PC-3 (cell line): ENCODE results near the gene RAB6B. TPM values are rescaled to one million over a fixed set of nuclear protein-coding genes. Genes with fewer than 3 reads are reported as not detected.

Source experiments
- ATAC-seq: fragments of 200-7000 bp; cut with Tn5 transposase; 2 replicates; pipeline ENCODE4 v1.9.1; 2020; ENCODE audit warnings: mild to moderate bottlenecking, moderate library complexity
- BruUV-seq: library from RNA; stranded (reverse); fragments of 400-500 nt; replicated peaks from 2 replicates; lab custom pipeline; 2021; lab: Mats Ljungman, UMichigan
- CTCF ChIA-PET: fragments of 300-600 bp; sonication (Branson Sonifier 250); formaldehyde crosslinking; loops from one replicate; lab custom pipeline; 2022; ENCODE audit warnings: antibody characterized with exemption; lab: Charles Lee
- POLR2A ChIA-PET: fragments of 300-600 bp; sonication (Branson Sonifier 250); formaldehyde crosslinking; loops from one replicate; lab custom pipeline; 2022; ENCODE audit warnings: antibody characterized with exemption; ENCODE audit not compliant: unreplicated experiment; lab: Charles Lee
- DNase-seq: peaks from one replicate; pipeline ENCODE4 v3.0.0-alpha.2; 2015
- H2AFZ ChIP-seq: fragments of 300-600 bp; sonication (generic); 2 replicates; pipeline ENCODE4 v1.6.0; 2016; ENCODE audit warnings: antibody characterized with exemption, low read length
- H3F3A ChIP-seq: fragments of 300-600 bp; sonication (generic); one replicate; pipeline ENCODE4 v1.6.0; 2017; ENCODE audit warnings: antibody characterized with exemption, low read length, control low read depth, mild to moderate bottlenecking; ENCODE audit not compliant: unreplicated experiment
- H3K27ac ChIP-seq: fragments of 300-600 bp; sonication (generic); 2 replicates; pipeline ENCODE4 v1.5.1; 2016; ENCODE audit warnings: mild to moderate bottlenecking, low read length
- H3K27me3 ChIP-seq: fragments of 300-600 bp; sonication (generic); 2 replicates; pipeline ENCODE4 v1.6.1; 2016; ENCODE audit warnings: low read length, mixed read lengths
- H3K36me3 ChIP-seq: fragments of 300-600 bp; sonication (generic); 2 replicates; pipeline ENCODE4 v1.6.1; 2016; ENCODE audit warnings: low read depth, mixed run types, low read length, mixed read lengths
- H3K4me1 ChIP-seq: fragments of 300-600 bp; sonication (generic); 2 replicates; pipeline ENCODE4 v1.5.1; 2016; ENCODE audit warnings: low read length; ENCODE audit not compliant: insufficient read depth
- H3K4me2 ChIP-seq: fragments of 300-600 bp; sonication (generic); 2 replicates; pipeline ENCODE4 v1.6.0; 2016; ENCODE audit warnings: low read length
- H3K4me3 ChIP-seq: fragments of 300-600 bp; sonication (generic); 2 replicates; pipeline ENCODE4 v1.5.1; 2016; ENCODE audit warnings: mild to moderate bottlenecking, low read length, mixed read lengths
- H3K79me2 ChIP-seq: fragments of 300-600 bp; sonication (generic); 2 replicates; pipeline ENCODE4 v1.6.1; 2017; ENCODE audit warnings: low read length, mixed read lengths
- H3K9ac ChIP-seq: fragments of 300-600 bp; sonication (generic); 2 replicates; pipeline ENCODE4 v1.6.0; 2016; ENCODE audit warnings: mild to moderate bottlenecking, low read length
- H3K9me2 ChIP-seq: fragments of 300-600 bp; sonication (generic); replicated peaks from 2 replicates; pipeline ENCODE4 v1.6.1; 2016; ENCODE audit warnings: mixed run types, low read length, mixed read lengths
- H3K9me3 ChIP-seq: fragments of 300-600 bp; sonication (generic); 2 replicates; pipeline ENCODE4 v1.6.1; 2016; ENCODE audit warnings: low read length, mixed read lengths
- H4K20me1 ChIP-seq: fragments of 300-600 bp; sonication (generic); 2 replicates; pipeline ENCODE4 v1.6.1; 2016; ENCODE audit warnings: low read length, mixed read lengths
- EZH2 ChIP-seq: fragments of 300-600 bp; sonication (generic); IDR thresholded peaks from one replicate; pipeline ENCODE4 v1.6.1; 2017; ENCODE audit warnings: antibody characterized with exemption, mild to moderate bottlenecking, low read length; ENCODE audit not compliant: unreplicated experiment
- EZH2phosphoT487 ChIP-seq: fragments of 300-600 bp; sonication (generic); IDR thresholded peaks from 2 replicates; pipeline ENCODE4 v1.6.1; 2018; ENCODE audit warnings: mild to moderate bottlenecking, antibody characterized with exemption, low read length, borderline replicate concordance
- intact Hi-C: fragments of 100-400 bp; cut with micrococcal nuclease; formaldehyde crosslinking; loops from 2 replicates; pipeline ENCODE4 v1.9.0; 2023
- total RNA-seq: library from RNA; depleted of rRNA; stranded (reverse); fragments of >200 nt; gene quantifications from 2 replicates; pipeline ENCODE4 v1.2.3, GENCODE V29; 2014
- TF ChIP-seq, protein P1 (sequence below): fragments of 300-600 bp; sonication (generic); conservative IDR thresholded peaks from 2 replicates; pipeline ENCODE4 v1.5.1; 2017; ENCODE audit warnings: antibody characterized with exemption, low read depth, mild to moderate bottlenecking, low read length

Gene RAB6B
- total RNA-seq, 1 experiment from 2014 or later = 0.22 TPM

DNA sequence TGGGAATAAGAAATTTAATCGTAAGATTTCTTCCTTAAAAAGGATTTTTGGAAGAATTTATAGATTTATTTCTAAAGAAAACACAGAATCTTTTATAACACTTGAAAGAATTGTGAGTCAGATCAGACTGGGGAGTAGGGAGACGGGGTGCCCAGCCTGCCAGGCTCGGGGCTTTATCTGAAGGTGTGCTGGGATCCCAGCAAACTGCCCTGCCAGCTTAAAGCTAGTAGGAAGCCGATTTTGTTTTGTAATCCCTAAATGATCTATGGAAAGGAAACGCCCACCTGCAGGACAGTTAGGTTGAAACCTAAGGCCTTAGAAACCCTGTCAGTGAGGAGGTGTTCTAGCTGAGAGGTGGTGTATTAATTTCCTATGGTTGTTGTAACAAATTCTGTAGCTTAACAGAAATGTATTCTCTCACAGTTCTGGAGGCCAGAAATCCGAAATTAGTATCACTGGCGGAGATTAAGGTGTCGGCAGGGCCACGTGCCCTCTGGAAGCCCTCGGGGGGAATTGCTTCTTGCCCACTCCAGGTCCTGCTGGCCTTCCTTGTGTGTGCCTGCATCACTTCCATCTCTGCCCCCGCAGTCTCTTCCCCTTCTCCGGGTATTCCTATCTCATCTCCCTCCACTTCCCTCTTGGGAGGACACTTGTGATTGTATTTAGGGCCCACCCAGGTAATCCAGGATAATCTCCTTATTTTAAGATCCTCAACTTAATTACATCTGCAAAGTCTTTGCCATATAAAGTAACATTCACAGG, 19.3 kb upstream of the RAB6B start:
- CTCF ChIA-PET = no interaction called here
- POLR2A ChIA-PET = no interaction called here
- no peaks in the 10 kb centered on the region for H3K9me3 ChIP-seq
- H3F3A ChIP-seq = no peaks in the 10 kb centered on the region
- H3K79me2 ChIP-seq = no peaks in the 10 kb centered on the region
- DNase-seq = no peak
- H3K4me3 ChIP-seq = no peak overlapping the region
- H3K9me2 ChIP-seq = no peaks in the 10 kb centered on the region
- no peaks in the 10 kb centered on the region for H4K20me1 ChIP-seq
- no peak overlapping the region for H3K27ac ChIP-seq
- intact Hi-C loops = no loop called here
- BruUV-seq = no TSS peak
- no peaks in the 10 kb centered on the region for H3K36me3 ChIP-seq
- TF ChIP-seq, protein P1, sequence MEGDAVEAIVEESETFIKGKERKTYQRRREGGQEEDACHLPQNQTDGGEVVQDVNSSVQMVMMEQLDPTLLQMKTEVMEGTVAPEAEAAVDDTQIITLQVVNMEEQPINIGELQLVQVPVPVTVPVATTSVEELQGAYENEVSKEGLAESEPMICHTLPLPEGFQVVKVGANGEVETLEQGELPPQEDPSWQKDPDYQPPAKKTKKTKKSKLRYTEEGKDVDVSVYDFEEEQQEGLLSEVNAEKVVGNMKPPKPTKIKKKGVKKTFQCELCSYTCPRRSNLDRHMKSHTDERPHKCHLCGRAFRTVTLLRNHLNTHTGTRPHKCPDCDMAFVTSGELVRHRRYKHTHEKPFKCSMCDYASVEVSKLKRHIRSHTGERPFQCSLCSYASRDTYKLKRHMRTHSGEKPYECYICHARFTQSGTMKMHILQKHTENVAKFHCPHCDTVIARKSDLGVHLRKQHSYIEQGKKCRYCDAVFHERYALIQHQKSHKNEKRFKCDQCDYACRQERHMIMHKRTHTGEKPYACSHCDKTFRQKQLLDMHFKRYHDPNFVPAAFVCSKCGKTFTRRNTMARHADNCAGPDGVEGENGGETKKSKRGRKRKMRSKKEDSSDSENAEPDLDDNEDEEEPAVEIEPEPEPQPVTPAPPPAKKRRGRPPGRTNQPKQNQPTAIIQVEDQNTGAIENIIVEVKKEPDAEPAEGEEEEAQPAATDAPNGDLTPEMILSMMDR = no peak
- no peak for TF ChIP-seq EZH2phosphoT487
- TF ChIP-seq EZH2 = no peak
- H3K27me3 ChIP-seq = no peaks in the 10 kb centered on the region; the same call in 1 of the 2 replicates
- no peak for ATAC-seq
- H3K9ac ChIP-seq = no peak overlapping the region
- H2AFZ ChIP-seq = no peak overlapping the region
- no peaks in the 10 kb centered on the region for H3K4me1 ChIP-seq
- H3K4me2 ChIP-seq = no peak overlapping the region

DNA sequence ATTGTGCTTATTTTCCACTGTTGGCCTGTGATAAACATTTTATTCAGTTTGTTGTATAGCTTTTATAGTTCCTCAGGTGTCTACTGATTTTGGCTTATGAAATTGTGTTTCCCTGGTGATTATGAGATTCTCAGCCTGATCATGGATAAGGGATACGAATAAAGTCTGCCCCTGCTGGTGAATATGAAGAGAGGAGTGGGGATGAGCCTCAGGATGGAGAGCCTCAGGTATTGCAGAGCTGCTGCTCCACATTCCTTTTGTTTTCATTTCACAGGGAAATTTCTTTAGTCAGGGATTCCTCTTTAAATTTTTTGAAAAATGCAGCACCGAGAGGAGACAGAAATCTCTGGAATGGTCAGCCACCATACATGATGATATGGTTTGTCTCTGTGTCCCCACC, 14.7 kb upstream of the RAB6B start:
- H3K9me3 ChIP-seq = no peaks in the 10 kb centered on the region
- no peaks in the 10 kb centered on the region; the same call in 1 of the 2 replicates for H3K27me3 ChIP-seq
- no peaks in the 10 kb centered on the region for H4K20me1 ChIP-seq
- POLR2A ChIA-PET = no interaction called here
- H3K9me2 ChIP-seq = no peaks in the 10 kb centered on the region
- no TSS peak for BruUV-seq
- intact Hi-C loops = no loop called here
- no peaks in the 10 kb centered on the region for H3K4me1 ChIP-seq
- DNase-seq = peak; percentile 6
- H3K4me3 ChIP-seq = no peak overlapping the region
- no peak overlapping the region for H3K4me2 ChIP-seq
- no peaks in the 10 kb centered on the region for H3F3A ChIP-seq
- H3K36me3 ChIP-seq = no peaks in the 10 kb centered on the region
- H3K79me2 ChIP-seq = no peaks in the 10 kb centered on the region
- TF ChIP-seq EZH2 (no peak), EZH2phosphoT487 (no peak)
- TF ChIP-seq, protein P1 = peak; percentile 47
- no peak overlapping the region for H2AFZ ChIP-seq
- CTCF ChIA-PET = no interaction called here
- H3K27ac ChIP-seq = no peak overlapping the region
- H3K9ac ChIP-seq = no peak overlapping the region
- ATAC-seq = no peak

DNA sequence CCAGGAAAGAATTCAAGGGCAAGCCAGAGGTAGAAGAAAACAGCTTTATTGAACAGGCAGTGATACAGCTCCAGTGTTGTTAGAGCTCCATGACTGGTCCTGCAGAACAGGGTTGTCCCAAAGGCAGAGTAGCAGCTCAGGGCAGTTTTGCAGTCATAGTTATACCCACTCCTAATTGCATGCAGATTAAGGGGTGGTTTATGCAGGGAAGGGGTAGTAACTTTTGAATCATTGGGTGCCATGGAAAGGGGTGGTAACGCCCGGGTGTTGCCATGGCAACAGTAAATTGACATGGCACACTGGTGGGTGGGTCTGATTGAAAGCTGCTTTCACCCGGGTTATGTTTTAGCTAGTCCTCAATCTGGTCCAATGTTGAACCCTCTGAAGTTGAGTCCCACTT, 9.7 kb upstream of the RAB6B start:
- H4K20me1 ChIP-seq = no peaks in the 10 kb centered on the region
- no TSS peak for BruUV-seq

More for the DNA sequence above, 9.7 kb upstream of the RAB6B start:
- H3K9me2 ChIP-seq = no peaks in the 10 kb centered on the region
- no peak overlapping the region for H3K27ac ChIP-seq
- ChIA-PET CTCF (no interaction called here), POLR2A (no interaction called here)
- no peaks in the 10 kb centered on the region for H3K27me3 ChIP-seq
- H3K9ac ChIP-seq = no peak overlapping the region
- no peaks in the 10 kb centered on the region for H3K9me3 ChIP-seq
- ATAC-seq (no peak), DNase-seq (no peak)
- no peak overlapping the region for H3K4me3 ChIP-seq
- intact Hi-C loops = no loop called here
- no peaks in the 10 kb centered on the region for H3K4me1 ChIP-seq
- H3K36me3 ChIP-seq = no peaks in the 10 kb centered on the region
- TF ChIP-seq EZH2phosphoT487 (no peak), EZH2 (no peak)
- TF ChIP-seq, protein P1 = no peak
- H2AFZ ChIP-seq = no peak overlapping the region
- no peak overlapping the region for H3K4me2 ChIP-seq
- no peaks in the 10 kb centered on the region for H3K79me2 ChIP-seq
- no peaks in the 10 kb centered on the region for H3F3A ChIP-seq
